Glomerular visceral epithelial cell (primary cell): Measurements from ENCODE around the gene SNAP91.
A peak's percentile ranks its signal among the peaks of the same experiment; 100 is the strongest.
"Not testable (repeated sequence)": the region's sequence is repeated elsewhere in the genome, so short reads cannot be mapped to it uniquely, and the experiment has no call there.

Experiments
- DNase-seq: peaks from one replicate; pipeline ENCODE4 v3.0.0-alpha.2; 2016; ENCODE audit errors: extremely low spot score

Gene SNAP91

DNA sequence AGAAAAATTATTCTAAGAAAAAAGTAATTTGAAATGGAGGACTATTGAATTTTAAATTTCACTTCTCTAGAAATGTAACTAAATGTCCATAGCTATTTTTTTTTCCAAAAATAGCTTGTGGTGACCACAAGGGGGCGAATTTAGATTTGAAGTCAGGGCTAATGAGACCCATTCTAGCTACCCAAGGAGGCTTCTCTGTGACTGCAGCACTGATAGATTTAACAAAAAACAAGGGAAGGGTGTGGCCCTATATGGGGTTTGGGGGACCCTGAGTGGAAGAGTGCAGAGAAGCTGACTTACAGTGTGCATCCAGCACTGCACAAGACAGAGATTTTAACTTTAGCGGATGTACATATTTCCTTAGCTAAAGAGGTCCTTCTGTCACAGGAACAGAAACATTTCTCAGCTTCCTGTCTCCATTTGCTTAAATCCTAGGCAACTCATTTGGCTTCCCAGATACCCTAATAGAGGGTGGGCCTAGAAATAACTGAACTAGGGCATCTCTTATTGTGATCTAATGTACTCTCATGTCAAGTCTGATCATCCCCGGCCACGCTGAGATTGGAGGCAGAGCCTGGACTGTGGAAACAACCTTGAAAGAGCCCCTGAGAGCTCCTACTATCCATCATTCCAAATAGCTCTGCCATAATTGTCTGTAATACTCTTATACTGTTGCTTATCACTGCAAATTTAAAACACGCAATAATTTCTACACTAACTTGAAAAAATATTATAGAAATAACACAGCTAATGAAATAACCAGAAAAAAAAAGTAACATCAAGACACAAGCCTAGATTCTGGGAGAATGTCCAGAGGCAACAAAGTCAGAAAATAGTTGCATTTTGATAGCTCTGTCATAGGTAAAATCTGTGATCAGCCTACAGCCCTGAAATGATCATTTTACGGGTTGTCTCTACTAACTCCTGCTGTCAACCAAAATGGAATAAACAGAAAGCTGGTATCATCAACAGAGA is 93.6 kb downstream of the SNAP91 start:
- peak; percentile 33 for DNase-seq

DNA sequence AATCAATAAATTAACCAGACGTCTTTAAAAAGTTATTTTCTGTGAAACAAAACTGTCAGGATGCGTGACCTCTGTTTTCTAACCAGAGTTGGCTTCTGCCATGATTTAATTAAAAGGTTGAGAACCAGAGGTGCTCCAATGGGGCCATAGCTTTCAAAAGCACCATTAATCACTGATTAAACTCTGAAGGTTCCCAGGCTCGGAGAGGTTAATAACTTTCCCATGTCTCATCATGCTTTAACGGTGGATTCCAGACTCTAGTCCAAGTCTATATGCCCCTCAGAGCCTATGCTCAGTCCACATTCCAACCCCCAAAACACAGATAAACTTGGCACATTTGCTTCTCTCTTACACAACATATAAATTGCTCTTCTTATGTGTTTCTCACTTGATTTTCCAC is 95.5 kb downstream of the SNAP91 start:
- DNase-seq: no peak

DNA sequence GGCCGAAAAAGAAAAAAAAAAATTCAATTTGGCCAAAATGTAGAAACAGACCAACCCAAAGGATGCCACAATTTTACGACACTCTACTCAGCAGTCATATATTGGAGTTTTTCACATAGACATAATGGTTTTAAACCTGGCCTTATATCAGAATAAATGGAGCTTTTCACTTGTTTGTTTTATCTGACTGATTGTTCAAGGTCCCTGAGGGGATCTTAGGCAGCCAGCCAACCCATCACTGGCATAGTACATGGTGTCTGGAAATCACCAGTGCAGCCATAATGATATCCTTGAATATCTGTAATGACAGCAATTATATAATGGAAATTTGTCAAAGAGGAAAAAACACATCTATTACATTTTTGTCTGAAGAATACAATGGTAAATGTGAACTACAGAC is 99.7 kb downstream of the SNAP91 start:
- no peak for DNase-seq

DNA sequence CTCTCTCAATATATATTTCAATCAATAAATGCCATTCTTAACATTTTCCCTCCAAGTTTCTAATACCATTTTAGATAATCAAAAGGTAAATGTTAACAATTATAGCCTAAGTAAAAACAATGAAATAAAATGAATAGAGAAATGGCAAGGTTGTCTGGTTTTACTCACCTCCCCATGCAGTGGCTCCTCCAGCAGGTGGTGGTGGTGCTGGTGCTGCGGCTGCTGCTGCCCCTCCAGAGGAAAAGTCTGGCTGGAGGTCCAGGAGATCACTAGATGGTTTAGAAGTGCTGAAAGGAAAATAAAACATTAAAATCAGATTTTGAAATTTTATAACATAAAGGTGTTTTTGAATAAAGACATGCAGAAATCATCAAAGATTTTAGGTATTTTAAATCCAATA is 103.4 kb downstream of the SNAP91 start:
- DNase-seq: no peak

DNA sequence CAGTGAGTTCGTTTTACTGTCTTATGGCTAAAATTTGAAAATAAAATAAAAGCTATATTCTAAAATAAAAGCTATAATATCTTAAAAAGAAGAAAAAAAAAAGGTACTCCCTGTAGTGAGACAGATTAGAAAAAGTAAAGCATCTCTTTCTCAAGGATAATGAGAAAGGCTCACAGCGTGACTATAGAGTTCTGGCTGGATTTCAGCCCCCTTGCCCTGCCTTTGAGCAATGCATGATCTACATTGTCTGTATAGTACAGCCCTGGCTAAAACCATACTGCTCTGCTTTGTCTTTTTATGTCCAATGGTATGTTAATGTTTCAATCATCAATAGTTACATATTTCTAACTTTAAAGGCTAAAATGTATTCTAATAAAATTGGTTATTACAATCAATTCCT is 105.3 kb downstream of the SNAP91 start:
- DNase-seq: no peak

DNA sequence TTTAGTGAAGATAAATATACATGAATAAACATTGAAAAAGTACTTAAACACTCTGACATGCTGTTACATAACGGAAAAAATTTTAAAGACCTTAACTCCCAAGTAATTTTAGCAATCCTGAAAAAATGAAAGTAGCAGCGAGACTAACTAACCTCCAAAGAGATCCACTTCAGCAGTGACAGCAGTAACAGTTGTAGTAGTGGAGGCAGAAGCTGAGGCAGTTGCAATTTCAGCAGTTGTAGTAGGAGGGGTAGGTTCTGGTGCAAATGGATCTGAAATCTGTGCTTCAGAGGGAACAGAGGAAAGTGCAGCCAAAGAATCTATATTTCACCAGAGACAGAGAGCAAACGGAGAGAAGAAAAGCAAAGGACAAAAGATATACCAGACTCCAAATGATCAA is 107.8 kb downstream of the SNAP91 start:
- DNase-seq: no peak

DNA sequence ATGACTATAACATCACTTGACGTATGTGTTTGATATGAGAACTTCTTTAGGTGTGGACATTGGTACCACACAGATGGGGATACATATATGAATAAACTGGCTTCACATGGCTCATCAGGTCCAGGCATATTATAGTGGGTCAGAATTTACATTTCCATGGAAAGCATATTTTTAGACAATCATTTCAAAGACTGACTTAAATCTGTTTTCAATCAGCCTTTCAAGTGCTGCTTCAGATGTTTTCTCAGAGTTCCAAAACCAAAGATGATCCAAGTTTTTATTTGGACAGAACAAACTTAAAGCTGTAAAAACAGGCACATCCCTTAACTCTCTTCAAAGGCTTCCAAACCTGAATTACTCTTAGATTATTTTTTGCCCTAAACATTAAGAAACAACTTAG is 108.4 kb downstream of the SNAP91 start:
- DNase-seq: no peak

DNA sequence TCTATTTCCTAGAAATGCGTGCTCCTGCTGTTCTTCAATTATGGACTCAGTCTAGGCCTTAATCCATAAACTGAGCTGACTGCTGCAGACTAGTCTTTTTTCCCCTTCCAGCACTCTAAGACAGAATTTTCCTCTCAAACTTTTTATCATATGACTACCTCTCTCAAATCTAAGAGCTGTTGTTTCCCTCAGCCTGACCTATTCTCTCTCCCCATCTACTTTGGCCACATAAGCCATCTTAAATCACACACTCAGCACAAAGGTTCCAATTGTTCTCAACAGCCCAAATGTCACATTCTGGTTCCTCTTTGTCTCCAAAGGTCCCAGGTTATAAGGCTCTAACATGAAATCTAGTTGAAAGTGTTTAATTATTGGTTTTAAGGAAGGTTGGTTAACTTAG is 111.4 kb downstream of the SNAP91 start:
- no peak for DNase-seq

DNA sequence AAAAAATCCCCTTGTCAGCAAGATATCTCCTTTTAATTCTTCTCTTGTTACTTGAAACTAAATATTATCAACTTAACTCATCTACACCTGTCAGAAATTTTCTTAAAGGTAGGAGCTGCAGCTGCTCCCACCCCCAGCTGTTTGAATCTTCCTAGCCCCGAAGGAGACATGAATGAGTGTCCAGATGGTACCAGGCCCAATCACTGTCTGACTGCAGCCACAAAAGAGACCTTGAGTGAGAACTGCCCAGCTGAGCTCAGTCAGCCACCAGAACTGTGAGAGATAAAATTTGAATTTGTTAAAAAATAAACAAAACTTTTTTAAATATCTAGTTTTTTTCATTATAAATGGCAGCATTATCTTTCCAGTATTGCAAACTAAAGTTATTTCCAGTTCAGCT is 111.8 kb downstream of the SNAP91 start:
- DNase-seq: no peak

DNA sequence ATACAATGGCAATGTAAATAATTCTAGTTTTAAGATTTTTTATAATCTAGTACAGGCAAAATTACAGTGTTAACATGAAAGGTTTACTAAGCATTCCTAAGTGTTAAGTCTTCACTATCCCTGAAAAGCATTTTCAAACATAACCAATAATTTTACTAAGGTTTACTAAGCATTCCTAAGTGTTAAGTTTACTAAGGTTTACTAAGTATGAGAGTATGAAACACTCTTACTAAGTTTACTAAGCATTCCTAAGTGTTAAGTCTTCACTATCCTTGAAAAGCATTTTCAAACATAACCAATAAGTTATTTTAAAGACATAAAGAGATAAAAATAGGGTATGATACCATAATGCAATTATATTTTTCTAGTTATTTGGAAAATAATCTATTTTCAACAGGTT is 114.0 kb downstream of the SNAP91 start:
- no peak for DNase-seq

DNA sequence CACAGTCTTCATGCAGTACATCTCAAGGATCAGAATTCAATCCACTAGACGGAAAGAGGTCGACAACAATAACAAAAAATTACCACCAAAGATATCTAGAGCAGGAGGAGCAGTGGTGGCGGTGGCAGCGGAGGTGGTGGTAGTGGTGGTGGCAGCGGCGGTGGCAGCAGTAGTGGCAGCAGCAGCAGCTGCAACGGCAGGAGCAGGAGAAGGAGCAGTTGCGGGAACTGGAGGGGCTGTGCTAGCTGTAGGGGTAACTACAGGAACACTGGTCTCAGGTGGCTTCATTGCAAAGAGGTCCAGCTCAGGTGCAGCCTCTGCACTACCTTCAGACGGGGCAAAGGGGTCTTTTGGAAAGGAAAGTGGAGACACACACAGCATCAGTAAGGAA is 115.5 kb downstream of the SNAP91 start:
- no peak for DNase-seq

DNA sequence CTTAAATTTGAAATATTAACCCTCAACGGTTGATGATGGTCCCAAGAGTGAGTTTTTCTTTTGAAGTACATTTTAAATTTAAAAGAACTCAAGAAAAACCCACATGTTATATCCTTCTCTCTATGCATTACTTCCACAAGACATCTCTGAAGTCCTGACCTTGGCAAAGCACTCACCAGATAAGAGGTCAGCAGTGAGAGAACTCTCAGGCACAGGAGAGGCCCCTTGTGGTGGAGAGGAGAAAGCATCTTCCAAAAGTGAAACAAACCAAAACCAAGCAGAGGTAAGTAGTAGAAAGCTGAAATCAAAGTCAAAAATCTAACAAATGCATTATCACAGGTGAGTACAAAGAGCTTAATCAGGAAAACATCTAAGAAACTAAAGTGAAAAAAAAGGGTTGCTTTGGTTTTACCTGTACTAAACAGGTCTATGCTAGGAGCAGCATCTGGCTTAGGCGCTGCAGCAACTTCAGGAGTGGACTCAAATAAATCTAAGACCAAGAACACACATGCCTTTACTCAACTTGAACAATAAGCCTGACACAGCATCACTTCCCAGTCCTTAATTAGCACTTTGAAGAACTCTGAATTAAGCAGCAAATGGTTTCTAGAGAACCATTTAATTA is 116.0 kb downstream of the SNAP91 start:
- peak; percentile 33 for DNase-seq

DNA sequence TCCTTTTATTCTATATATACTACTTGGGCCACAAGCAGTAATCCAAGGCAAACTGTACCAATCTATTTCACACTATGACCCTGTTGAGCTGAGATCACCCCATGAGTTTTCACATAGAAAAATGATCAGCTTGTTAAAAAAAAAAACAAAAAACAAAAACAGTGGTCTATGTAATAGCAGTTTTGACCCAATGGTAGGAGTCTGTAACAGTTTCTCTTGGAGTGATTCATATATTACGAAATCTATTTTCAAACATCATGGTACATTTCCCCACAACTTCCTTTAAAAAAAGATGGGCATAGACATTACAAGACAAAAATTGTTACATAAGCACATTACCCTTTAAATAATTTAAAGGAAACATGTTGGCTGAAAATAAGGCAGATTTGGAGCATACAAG is 118.5 kb downstream of the SNAP91 start:
- DNase-seq: no peak

DNA sequence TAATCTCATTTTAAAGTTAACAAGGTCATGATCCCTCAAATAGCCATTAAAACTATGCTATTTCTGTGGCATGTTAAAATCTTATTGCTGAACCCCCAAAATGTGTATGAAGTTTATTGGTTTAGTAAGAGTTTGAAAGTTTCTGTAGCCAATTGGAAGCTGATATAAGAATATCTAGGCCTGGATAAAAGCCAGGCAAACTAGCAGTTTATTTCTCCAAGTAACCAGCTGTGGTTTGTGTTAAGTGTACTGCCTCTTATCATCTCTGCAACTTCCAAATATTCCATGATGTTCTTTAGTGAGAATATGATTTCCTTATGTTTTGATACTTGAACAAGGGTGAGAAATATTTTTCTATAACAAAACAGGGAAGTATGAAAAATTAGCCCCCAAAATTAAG is 119.8 kb downstream of the SNAP91 start:
- no peak for DNase-seq

DNA sequence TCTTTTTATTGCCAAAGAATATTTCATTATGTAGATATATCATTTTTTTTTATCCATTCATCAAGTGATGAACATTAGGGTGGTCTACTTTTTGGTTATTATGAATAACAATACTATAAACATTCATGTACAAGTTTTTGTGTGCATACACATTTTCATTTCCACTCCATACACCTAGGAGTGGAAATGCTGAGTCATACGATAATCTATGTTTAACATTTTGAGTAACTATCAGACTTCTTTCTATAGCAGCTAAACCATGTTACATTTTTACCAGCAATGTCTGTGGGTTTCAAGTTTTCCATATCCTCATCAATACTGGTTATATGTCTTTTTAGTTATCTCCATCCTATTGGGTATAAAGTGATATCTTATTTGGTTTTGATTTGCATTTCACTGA is 130.8 kb downstream of the SNAP91 start:
- DNase-seq: no peak

DNA sequence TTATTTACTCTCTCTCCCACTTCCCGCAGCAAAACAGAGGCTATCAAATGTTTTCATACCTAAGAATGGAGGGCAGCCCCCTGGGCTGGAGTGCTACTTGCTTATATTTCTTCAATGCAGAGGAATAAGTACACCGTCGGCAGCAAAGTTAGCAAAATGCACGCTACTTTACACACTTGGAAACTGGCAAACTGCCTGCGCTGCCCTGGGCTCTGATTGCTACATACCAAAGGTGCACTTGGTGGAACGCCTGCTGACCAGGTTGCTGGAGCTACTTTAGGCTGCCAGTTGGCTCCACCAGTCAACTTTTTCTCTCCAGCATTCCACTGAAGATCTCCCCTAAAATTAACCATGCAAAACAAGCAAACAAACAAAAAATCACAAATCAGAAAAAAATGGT is 134.1 kb downstream of the SNAP91 start:
- DNase-seq: peak; percentile 21

DNA sequence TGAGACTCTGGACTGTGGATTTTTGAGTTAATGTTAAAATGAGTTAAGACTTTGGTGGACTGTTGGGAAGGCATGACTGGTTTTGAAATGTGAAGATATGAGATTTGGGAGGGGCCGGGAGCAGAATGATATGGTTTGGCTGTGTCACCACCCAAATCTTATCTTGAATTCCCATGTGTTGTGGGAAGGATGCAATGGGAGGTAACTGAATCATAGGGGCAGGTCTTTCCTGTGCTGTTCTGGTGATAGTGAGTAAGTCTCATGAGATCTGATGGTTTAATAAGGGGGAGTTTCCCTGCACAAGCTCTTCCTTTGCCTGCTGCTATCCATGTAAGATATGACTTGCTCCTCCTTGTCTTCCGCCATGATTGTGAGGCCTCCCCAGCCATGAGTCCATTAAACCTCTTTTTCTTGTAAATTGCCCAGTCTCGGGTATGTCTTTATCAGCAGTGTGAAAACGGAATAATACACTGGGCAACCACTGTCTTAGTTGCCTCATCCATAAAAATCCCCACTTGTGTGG is 137.2 kb downstream of the SNAP91 start:
- DNase-seq: not testable (repeated sequence)

DNA sequence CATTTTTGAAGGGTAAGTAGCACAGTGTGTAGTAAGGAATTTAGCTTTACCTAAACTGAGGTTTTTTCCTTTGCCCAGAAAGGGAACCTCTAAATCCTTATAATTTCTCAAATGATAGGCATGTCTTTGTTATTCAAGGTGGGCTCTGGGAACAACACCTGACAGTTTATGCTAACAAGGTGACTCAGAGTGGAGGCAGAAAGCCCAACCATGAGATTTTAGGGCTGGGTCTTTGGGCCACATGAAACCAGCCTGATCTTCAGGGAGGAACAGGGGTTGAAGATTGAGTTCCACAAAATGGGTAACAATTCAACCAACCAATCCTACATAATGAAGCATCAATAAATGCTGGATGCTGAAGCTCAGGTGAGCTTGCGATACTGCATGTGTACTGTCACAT is 149.9 kb downstream of the SNAP91 start:
- DNase-seq: no peak

DNA sequence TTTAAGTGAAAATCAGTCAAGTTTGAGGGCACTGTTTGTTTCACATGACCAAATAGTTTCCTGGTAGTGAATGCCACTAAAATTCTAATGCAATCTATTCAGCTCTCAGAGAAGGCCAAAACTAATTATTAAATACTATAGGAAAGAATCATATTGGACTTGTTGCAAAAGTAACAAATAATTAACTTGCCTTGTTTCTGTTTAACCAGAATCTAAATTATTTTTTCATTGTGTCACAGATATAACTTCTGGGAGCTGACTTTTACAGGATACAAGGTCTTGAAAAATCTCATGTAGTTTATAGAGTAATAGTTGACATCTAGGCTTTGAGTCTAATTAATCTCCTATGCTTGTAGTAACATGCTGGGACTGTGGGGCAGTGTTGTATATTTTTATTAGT is 152.0 kb downstream of the SNAP91 start:
- DNase-seq: no peak

DNA sequence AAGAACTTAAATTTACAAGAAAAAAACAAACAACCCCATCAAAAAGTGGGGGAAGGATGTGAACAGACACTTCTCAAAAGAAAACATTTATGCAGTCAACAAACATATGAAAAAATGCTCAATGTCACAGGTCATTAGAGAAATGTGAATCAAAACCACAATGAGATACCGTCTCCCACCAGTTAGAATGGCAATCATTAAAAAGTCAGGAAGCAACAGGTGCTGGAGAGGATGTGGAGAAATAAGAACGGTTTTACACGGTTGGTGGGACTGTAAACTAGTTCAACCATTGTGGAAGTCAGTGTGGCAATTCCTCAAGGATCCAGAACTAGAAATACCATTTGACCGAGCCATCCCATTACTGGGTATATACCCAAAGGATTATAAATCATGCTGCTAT is 157.2 kb downstream of the SNAP91 start:
- not testable (repeated sequence) for DNase-seq

DNA sequence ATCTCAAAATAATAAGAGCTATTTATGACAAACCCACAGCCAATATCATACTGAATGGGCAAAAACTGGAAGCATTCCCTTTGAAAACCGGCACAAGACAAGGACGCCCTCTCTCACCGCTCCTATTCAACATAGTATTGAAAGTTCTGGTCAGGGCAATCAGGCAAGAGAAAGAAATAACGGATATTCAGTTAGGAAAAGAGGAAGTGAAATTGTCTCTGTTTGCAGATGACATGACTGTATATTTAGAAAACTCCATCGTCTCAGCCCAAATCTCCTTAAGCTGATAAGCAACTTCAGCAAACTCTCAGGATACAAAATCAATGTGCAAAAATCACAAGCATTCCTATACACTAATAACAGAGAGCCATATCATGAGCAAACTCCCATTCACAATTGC is 158.4 kb downstream of the SNAP91 start:
- not testable (repeated sequence) for DNase-seq

DNA sequence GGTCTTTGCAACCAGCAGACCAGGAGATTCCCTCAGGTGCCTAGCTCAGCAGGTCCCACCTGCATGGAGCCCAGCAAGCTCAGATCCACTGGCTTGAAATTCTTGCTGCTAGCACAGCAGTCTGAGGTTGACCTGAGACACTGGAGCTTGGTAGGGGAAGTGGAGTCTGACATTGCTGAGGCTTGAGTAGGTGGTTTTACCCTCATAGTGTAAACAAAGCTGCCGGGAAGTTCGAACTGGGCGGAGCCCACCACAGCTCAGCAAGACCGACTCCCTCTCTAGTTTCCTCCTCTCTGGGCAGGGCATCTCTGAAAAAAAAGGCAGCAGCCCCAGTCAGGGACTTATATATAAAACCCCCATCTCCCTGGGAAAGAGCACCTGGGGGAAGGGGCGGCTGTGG is 162.3 kb downstream of the SNAP91 start:
- DNase-seq: no peak

DNA sequence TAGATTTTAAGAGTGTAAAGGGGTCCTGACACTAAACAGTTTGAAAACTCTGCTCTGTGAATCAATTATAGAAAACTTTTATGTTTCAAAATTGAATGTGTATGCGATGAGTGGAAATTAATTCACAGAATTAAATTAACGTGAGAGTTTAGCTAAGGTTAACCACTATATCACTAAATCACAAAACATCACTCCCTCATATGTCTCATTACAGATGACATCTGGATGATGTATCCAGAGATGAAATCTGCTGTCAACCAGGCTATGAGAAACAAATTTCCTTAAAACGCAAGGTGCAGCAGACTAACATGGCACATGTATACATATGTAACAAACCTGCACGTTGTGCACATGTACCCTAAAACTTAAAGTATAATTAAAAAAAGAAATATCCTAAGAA is 169.2 kb downstream of the SNAP91 start:
- DNase-seq: no peak
